Middle frontal gyrus (tissue), 1 donor: ENCODE results near the gene NR4A1.

Source experiments
- DNase-seq: peaks from one replicate; pipeline ENCODE4 v3.0.0-alpha.2; 2015; ENCODE audit warnings: low spot score; ENCODE audit errors: extremely low spot score

Gene NR4A1

GRCh38 chr12:52079576-52080402 lies 28.5 kb downstream of the NR4A1 start, which contains the start of gene SMIM41:
Gene SMIM41, plus strand, starts transcription at chr12:52079704. Its CDS starts 76 bp downstream, at chr12:52079780.
- no peak for DNase-seq

- no peak for DNase-seq
Measured at GRCh38 chr12:52080403-52081251, 29.4 kb downstream of the NR4A1 start.

- DNase-seq: no peak
Measured at GRCh38 chr12:52081263-52081733, 30.1 kb downstream of the NR4A1 start.

GRCh38 chr12:52082026-52082668 lies 30.9 kb downstream of the NR4A1 start:
- no peak for DNase-seq

GRCh38 chr12:52082669-52082987 lies 31.4 kb downstream of the NR4A1 start:
- no peak for DNase-seq

- DNase-seq: no peak
Measured at GRCh38 chr12:52082988-52083637, 31.9 kb downstream of the NR4A1 start.

- DNase-seq: no peak
Measured at GRCh38 chr12:52083638-52083996, 32.4 kb downstream of the NR4A1 start.

GRCh38 chr12:52084491-52085231 lies 33.4 kb downstream of the NR4A1 start:
- DNase-seq: no peak

GRCh38 chr12:52085682-52086180 lies 34.5 kb downstream of the NR4A1 start:
- DNase-seq: no peak

- DNase-seq: no peak
Measured at GRCh38 chr12:52086366-52086765, 35.1 kb downstream of the NR4A1 start.

GRCh38 chr12:52086944-52087835 lies 35.9 kb downstream of the NR4A1 start:
- DNase-seq: no peak

- DNase-seq: no peak
Measured at GRCh38 chr12:52087961-52088820, 36.9 kb downstream of the NR4A1 start.

- no peak for DNase-seq
Measured at GRCh38 chr12:52089491-52089890, 38.2 kb downstream of the NR4A1 start.

GRCh38 chr12:52090291-52090690 lies 39.0 kb downstream of the NR4A1 start:
- DNase-seq: no peak

GRCh38 chr12:52091061-52091460 lies 39.8 kb downstream of the NR4A1 start:
- DNase-seq: no peak

- no peak for DNase-seq
Measured at GRCh38 chr12:52091869-52092268, 40.6 kb downstream of the NR4A1 start.

GRCh38 chr12:52093346-52093745 lies 42.1 kb downstream of the NR4A1 start:
- no peak for DNase-seq

GRCh38 chr12:52096332-52097044 lies 45.2 kb downstream of the NR4A1 start:
- DNase-seq: no peak
